HepG2 (cell line): ENCODE data around the gene AGBL1. TPM values are rescaled to one million over a fixed set of nuclear protein-coding genes. Genes with fewer than 3 reads are reported as not detected.

Source experiments
- ATAC-seq: fragments of 200-7000 bp; cut with Tn5 transposase; 3 replicates; pipeline ENCODE4 v1.9.1; 2020; ENCODE audit warnings: mild to moderate bottlenecking, moderate library complexity
- BruUV-seq: library from RNA; stranded (reverse); fragments of 400-500 nt; replicated peaks from 2 replicates; lab custom pipeline; 2021; lab: Mats Ljungman, UMichigan
- CTCF ChIA-PET: fragments of 300-600 bp; formaldehyde crosslinking; extraction: SDS; loops from one replicate; lab custom pipeline; 2021; ENCODE audit warnings: low total read pairs, inconsistent platforms, low intra/inter-chr PET ratio; lab: Yijun Ruan, JAX
- POLR2A ChIA-PET: fragments of 350-600 bp; sonication (Branson Sonifier 250); formaldehyde crosslinking; loops from one replicate; lab custom pipeline; 2020; ENCODE audit warnings: antibody characterized with exemption, inconsistent platforms; lab: Yijun Ruan, JAX
- DNase-seq: peaks from one replicate; pipeline ENCODE4 v3.0.0-alpha.2; 2015; ENCODE audit warnings: low spot score
- FAIRE-seq: peaks from 3 replicates; lab custom pipeline; 2011; peaks lifted over from hg19 to GRCh38; lab: Jason Lieb, UNC
- H2AFZ ChIP-seq: one replicate; pipeline ENCODE4 v1.6.1; 2011; ENCODE audit warnings: low read length, inconsistent platforms
- H3K27ac ChIP-seq: fragments of 300-600 bp; 3 replicates; pipeline ENCODE4 v1.8.0; 2011; ENCODE audit warnings: mixed run types, mild to moderate bottlenecking, mixed read lengths, low read length, inconsistent platforms; ENCODE audit not compliant: insufficient read depth; ENCODE audit errors: extremely low read length
- H3K27me3 ChIP-seq, 2 experiments: fragments of 200-600 bp in 1 of 2; 2 replicates in 1 of 2; 3 replicates in 1 of 2; pipeline versions ENCODE4 v1.6.0 to v1.8.0; 2011; ENCODE audit warnings: low read length in 2 of 2, mild to moderate bottlenecking in 2 of 2, moderate library complexity in 2 of 2, inconsistent platforms in 1 of 2; ENCODE audit not compliant: insufficient read depth in 2 of 2, control insufficient read depth in 1 of 2
- H3K36me3 ChIP-seq, 2 experiments: fragments of 200-600 bp in 1 of 2; replicated peaks in 1 of 2; 2 replicates in 1 of 2; 3 replicates in 1 of 2; pipeline versions ENCODE4 v1.5.1 to v1.8.0; 2011; ENCODE audit warnings: low read length in 2 of 2, inconsistent platforms in 1 of 2; ENCODE audit not compliant: insufficient read depth in 2 of 2, control insufficient read depth in 1 of 2
- H3K4me1 ChIP-seq: 2 replicates; pipeline ENCODE4 v1.5.1; 2012; ENCODE audit warnings: low read length, inconsistent platforms; ENCODE audit not compliant: insufficient read depth
- H3K4me2 ChIP-seq: 2 replicates; pipeline ENCODE4 v1.6.0; 2011; ENCODE audit warnings: low read depth, low read length, inconsistent platforms
- H3K4me3 ChIP-seq, 3 experiments: fragments of 200-600 bp in 1 of 3; sonication (generic), shearing (Covaris generic) in 1 of 3; replicated peaks in 1 of 3; 2 replicates each; pipeline ENCODE4 v1.5.1; 2011 to 2016; ENCODE audit warnings: low read length in 3 of 3, inconsistent platforms in 2 of 3, low read depth in 2 of 3, mild to moderate bottlenecking in 2 of 3, control low read depth in 1 of 3, mixed read lengths in 1 of 3; ENCODE audit not compliant: insufficient read depth in 1 of 3
- H3K79me2 ChIP-seq: one replicate; pipeline ENCODE4 v1.6.1; 2011; ENCODE audit warnings: low read length, inconsistent platforms; ENCODE audit not compliant: insufficient read depth
- H3K9ac ChIP-seq: 2 replicates; pipeline ENCODE4 v1.6.0; 2011; ENCODE audit warnings: mild to moderate bottlenecking, low read depth, low read length, inconsistent platforms; ENCODE audit not compliant: insufficient read depth
- H3K9me3 ChIP-seq: 2 replicates; pipeline ENCODE4 v1.5.1; 2012; ENCODE audit warnings: mild to moderate bottlenecking, low read length
- H4K20me1 ChIP-seq: 2 replicates; pipeline ENCODE4 v1.6.0; 2011; ENCODE audit warnings: inconsistent platforms, mild to moderate bottlenecking, low read length, moderate library complexity; ENCODE audit not compliant: insufficient read depth
- ASH2L ChIP-seq: fragments of 300-600, 200-600 bp; sonication (generic); IDR thresholded peaks from 2 replicates; pipeline ENCODE4 v1.7.0; 2017; ENCODE audit warnings: low read depth, mild to moderate bottlenecking, moderate library complexity, mixed read lengths, low read length; ENCODE audit not compliant: insufficient read length
- FOXK1 ChIP-seq: sonication (generic); formaldehyde crosslinking; IDR thresholded peaks from 2 replicates; pipeline ENCODE4 v1.4.0; 2020; ENCODE audit warnings: low read depth, missing genetic modification reagents, borderline replicate concordance
- GLI4 ChIP-seq: sonication (generic); formaldehyde crosslinking; IDR thresholded peaks from 2 replicates; pipeline ENCODE4 v1.5.1; 2020; ENCODE audit warnings: missing genetic modification reagents, mild to moderate bottlenecking, moderate library complexity, borderline replicate concordance
- HCFC1 ChIP-seq: fragments of 150-350 bp; IDR thresholded peaks from 2 replicates; pipeline ENCODE4 v1.6.1; 2014; ENCODE audit warnings: low read depth, low read length
- IRF2 ChIP-seq: IDR thresholded peaks from 2 replicates; pipeline ENCODE4 v1.6.1; 2018; ENCODE audit warnings: missing genetic modification reagents, missing compliant biosample characterization
- KLF6 ChIP-seq: IDR thresholded peaks from 2 replicates; pipeline ENCODE4 v1.8.0; 2016; ENCODE audit warnings: missing biosample characterization, missing genetic modification reagents
- MIXL1 ChIP-seq: IDR thresholded peaks from 2 replicates; pipeline ENCODE4 v1.6.1; 2016
- NPAS2 ChIP-seq: sonication (generic); formaldehyde crosslinking; IDR thresholded peaks from 2 replicates; pipeline ENCODE4 v1.8.0; 2022; ENCODE audit warnings: mild to moderate bottlenecking, missing genetic modification reagents, borderline replicate concordance
- RELA ChIP-seq: sonication (generic); formaldehyde crosslinking; IDR thresholded peaks from 2 replicates; pipeline ENCODE4 v1.4.0; 2020; ENCODE audit warnings: missing genetic modification reagents
- YEATS2 ChIP-seq: sonication (generic); formaldehyde crosslinking; IDR thresholded peaks from 2 replicates; pipeline ENCODE4 v1.4.0; 2020; ENCODE audit warnings: missing genetic modification reagents, borderline replicate concordance
- ZFYVE20 ChIP-seq: sonication (generic); formaldehyde crosslinking; IDR thresholded peaks from 2 replicates; pipeline ENCODE4 v1.8.0; 2023; ENCODE audit warnings: low read depth, mild to moderate bottlenecking, moderate library complexity, missing genetic modification reagents, borderline replicate concordance
- ZNF644 ChIP-seq: IDR thresholded peaks from 2 replicates; pipeline ENCODE4 v1.6.1; 2016; ENCODE audit warnings: low read depth
- ZSCAN20 ChIP-seq: sonication (generic); formaldehyde crosslinking; IDR thresholded peaks from 2 replicates; pipeline ENCODE4 v1.4.0; 2020; ENCODE audit warnings: missing genetic modification reagents, mild to moderate bottlenecking, borderline replicate concordance
- WGBS: methylation state at CpG from one replicate; pipeline ENCODE4 v1.1.6; 2017; ENCODE audit warnings: low lambda C conversion rate; 5-methylcytosine and 5-hydroxymethylcytosine counted together
- in situ Hi-C: cut with HindIII; loops from 2 replicates; pipeline ENCODE4 v1.10.0; 2017; ENCODE audit warnings: low pct_unique_long_range_greater_than_20kb; ENCODE audit not compliant: extremely low pct_ligation_motif_present
- intact Hi-C: fragments of 100-400 bp; cut with micrococcal nuclease; formaldehyde crosslinking; loops from one replicate; pipeline ENCODE4 v1.10.0; 2022; ENCODE audit not compliant: unreplicated experiment
- polyA plus RNA-seq, 8 experiments: library from polyadenylated mRNA; depleted of rRNA in 3 of 8; stranded (reverse) in 7 of 8; unstranded in 1 of 8; fragments of >200 nt; fragmentation: Illumina TruSeq in 4 of 8; extraction: Trizol in 4 of 8; gene quantifications; 2 replicates each; pipeline versions ENCODE4 v1.2.1 to v1.2.3, GENCODE V29; 2011 to 2016; ENCODE audit warnings: low read depth in 4 of 8, missing spikeins in 1 of 8, mixed read lengths in 1 of 8; ENCODE audit not compliant: insufficient read depth in 1 of 8
- total RNA-seq, 5 experiments: library from RNA; depleted of rRNA; stranded (reverse); fragments of >200 nt; fragmentation: Illumina TruSeq; extraction: Trizol; gene quantifications; 2 replicates each; pipeline ENCODE4 v1.2.3, GENCODE V29; 2016; ENCODE audit warnings: low read depth in 1 of 5
- TF ChIP-seq, protein P1 (sequence below): sonication (generic); formaldehyde crosslinking; IDR thresholded peaks from 2 replicates; pipeline ENCODE4 v1.8.1; 2023; ENCODE audit warnings: mild to moderate bottlenecking, moderate library complexity, missing genetic modification reagents
- TF ChIP-seq, protein P2 (sequence below): sonication (generic); formaldehyde crosslinking; IDR thresholded peaks from 2 replicates; pipeline ENCODE4 v1.9.0; 2021; ENCODE audit warnings: missing genetic modification reagents, borderline replicate concordance
- TF ChIP-seq, protein P3 (sequence below): sonication (generic); formaldehyde crosslinking; IDR thresholded peaks from 2 replicates; pipeline ENCODE4 v1.4.0; 2020; ENCODE audit warnings: missing genetic modification reagents

The AGBL1 gene
- total and polyA plus RNA-seq, 2 of the 13 experiments (the other 11 are each of a cell fraction or from before 2014, with no cell fraction given): 0.01 TPM; not detected in 1

DNA sequence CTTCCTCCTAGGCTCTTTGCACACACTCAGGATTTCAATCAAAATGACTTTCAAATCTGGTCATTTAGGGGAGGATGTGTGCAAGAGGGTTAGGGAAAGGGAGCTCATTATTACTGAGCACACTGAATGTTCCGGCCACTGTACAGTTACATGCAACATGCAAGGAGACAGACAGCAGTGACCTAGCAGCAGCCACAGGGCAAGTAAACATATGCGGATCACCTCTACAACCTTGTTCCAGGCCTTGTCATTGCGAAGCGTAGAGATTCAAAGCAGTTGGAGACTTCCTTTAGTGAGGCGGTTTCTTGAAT, 837.6 kb downstream of the AGBL1 start (continued):
- TF ChIP-seq ZFYVE20 (CRISPR knock-in tag): no peak

DNA sequence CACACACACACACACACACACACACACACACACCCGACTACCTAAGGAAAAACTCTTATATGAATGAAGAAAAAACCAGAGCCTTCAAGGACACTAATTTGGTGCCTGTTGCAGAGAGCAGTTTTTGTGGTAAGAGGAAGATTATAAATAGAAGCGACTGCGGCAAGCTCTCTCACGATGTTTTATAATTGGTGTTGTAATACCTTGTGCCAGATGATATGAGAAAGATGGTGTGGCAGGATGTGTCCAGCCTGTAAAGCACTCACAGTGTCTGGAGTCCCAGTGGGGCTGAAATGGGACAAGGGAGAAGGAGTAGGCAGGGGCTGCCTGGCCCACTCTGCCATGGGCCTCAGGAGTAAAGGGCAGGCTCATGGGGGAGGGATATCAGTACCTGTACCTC, 839.9 kb downstream of the AGBL1 start:
- DNase-seq: no peak
- peaks cover 6% of the 10 kb centered on the region; the same call in 1 of the 2 replicates for H3K9me3 ChIP-seq
- H3K4me2 ChIP-seq: no peak overlapping the region
- ChIA-PET CTCF (no interaction called here), POLR2A (no interaction called here)
- H2AFZ ChIP-seq: no peak overlapping the region
- H3K27me3 ChIP-seq: peaks cover 0 to 5% of the 10 kb centered on the region in 2 experiments; a peak in 2 of 5 replicates
- FAIRE-seq: no peak
- H3K79me2 ChIP-seq: no peaks in the 10 kb centered on the region
- H3K9ac ChIP-seq: no peak overlapping the region
- intact Hi-C loops: loop anchor here (5.0 to 10.0 kb wide), 2 partner anchors 753 to 1535 kb away; no protein-coding TSS in a partner anchor
- H3K27ac ChIP-seq: no peak overlapping the region
- in situ Hi-C loops: loop anchor here (10.0 to 25.0 kb wide), 2 partner anchors 1057 to 1325 kb away; no protein-coding TSS in a partner anchor
- no peaks in the 10 kb centered on the region for H3K36me3 ChIP-seq
- no peak overlapping the region for H3K4me3 ChIP-seq
- no TSS peak for BruUV-seq
- no peaks in the 10 kb centered on the region for H3K4me1 ChIP-seq
- no peak for ATAC-seq
- WGBS: 21% methylated on average over 4 of the region's 4 CpGs
- H4K20me1 ChIP-seq: no peaks in the 10 kb centered on the region
- TF ChIP-seq HCFC1: no peak
- TF ChIP-seq NPAS2: no peak
- TF ChIP-seq MIXL1 (CRISPR knock-in tag): no peak
- TF ChIP-seq ZSCAN20: no peak
- no peak for TF ChIP-seq RELA
- TF ChIP-seq IRF2 (CRISPR knock-in tag): no peak
- TF ChIP-seq, protein P1, sequence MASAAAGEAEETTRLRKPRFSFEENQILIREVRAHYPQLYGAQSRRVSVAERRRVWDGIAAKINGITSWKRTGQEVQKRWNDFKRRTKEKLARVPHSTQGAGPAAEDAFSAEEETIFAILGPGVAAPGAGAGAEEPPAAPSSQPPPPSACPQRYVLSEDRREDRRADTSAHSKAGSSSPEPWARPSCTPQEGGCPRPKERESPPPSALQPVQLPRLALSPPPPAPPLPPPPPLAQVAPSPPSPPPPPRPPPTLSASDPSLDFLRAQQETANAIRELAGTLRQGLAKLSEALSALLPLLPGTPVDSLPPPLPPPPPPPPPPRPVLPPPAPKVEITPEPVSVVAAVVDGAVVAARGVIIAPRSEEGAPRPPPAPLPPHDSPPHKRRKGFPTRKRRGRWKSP (CRISPR knock-in tag): no peak
- TF ChIP-seq, protein P2, sequence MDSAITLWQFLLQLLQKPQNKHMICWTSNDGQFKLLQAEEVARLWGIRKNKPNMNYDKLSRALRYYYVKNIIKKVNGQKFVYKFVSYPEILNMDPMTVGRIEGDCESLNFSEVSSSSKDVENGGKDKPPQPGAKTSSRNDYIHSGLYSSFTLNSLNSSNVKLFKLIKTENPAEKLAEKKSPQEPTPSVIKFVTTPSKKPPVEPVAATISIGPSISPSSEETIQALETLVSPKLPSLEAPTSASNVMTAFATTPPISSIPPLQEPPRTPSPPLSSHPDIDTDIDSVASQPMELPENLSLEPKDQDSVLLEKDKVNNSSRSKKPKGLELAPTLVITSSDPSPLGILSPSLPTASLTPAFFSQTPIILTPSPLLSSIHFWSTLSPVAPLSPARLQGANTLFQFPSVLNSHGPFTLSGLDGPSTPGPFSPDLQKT (CRISPR knock-in tag): no peak
- TF ChIP-seq YEATS2 (CRISPR knock-in tag): no peak
- TF ChIP-seq, protein P3, sequence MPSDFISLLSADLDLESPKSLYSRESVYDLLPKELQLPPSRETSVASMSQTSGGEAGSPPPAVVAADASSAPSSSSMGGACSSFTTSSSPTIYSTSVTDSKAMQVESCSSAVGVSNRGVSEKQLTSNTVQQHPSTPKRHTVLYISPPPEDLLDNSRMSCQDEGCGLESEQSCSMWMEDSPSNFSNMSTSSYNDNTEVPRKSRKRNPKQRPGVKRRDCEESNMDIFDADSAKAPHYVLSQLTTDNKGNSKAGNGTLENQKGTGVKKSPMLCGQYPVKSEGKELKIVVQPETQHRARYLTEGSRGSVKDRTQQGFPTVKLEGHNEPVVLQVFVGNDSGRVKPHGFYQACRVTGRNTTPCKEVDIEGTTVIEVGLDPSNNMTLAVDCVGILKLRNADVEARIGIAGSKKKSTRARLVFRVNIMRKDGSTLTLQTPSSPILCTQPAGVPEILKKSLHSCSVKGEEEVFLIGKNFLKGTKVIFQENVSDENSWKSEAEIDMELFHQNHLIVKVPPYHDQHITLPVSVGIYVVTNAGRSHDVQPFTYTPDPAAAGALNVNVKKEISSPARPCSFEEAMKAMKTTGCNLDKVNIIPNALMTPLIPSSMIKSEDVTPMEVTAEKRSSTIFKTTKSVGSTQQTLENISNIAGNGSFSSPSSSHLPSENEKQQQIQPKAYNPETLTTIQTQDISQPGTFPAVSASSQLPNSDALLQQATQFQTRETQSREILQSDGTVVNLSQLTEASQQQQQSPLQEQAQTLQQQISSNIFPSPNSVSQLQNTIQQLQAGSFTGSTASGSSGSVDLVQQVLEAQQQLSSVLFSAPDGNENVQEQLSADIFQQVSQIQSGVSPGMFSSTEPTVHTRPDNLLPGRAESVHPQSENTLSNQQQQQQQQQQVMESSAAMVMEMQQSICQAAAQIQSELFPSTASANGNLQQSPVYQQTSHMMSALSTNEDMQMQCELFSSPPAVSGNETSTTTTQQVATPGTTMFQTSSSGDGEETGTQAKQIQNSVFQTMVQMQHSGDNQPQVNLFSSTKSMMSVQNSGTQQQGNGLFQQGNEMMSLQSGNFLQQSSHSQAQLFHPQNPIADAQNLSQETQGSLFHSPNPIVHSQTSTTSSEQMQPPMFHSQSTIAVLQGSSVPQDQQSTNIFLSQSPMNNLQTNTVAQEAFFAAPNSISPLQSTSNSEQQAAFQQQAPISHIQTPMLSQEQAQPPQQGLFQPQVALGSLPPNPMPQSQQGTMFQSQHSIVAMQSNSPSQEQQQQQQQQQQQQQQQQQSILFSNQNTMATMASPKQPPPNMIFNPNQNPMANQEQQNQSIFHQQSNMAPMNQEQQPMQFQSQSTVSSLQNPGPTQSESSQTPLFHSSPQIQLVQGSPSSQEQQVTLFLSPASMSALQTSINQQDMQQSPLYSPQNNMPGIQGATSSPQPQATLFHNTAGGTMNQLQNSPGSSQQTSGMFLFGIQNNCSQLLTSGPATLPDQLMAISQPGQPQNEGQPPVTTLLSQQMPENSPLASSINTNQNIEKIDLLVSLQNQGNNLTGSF (CRISPR knock-in tag): no peak
- no peak for TF ChIP-seq FOXK1
- TF ChIP-seq ZNF644: no peak
- TF ChIP-seq KLF6: no peak
- TF ChIP-seq ASH2L: no peak
- TF ChIP-seq GLI4 (CRISPR knock-in tag): no peak
